ENCODE data around the gene HOXB3. TPM values are rescaled to one million over a fixed set of nuclear protein-coding genes. Genes with fewer than 3 reads are reported as not detected.

HOXB3 gene
- total and polyA plus RNA-seq, 2 donors (not counting 1 experiment from before 2014, with no cell fraction given), result 15.7 to 28.6 TPM

- TF ChIP-seq EZH2 (IDR thresholded peaks at IDR 0.05; ENCODE audit: low read length, missing control alignments) (no peak), CTCF (conservative IDR thresholded peaks at IDR 0.05 in 1 of 2, IDR thresholded peaks at IDR 0.05 in 1 of 2; ENCODE audit: low read depth in 1 of 2, low read length in 2 of 2) (no peak)
- Histone ChIP-seq H3K4me1 (ENCODE audit: control insufficient read depth, extremely low read depth, insufficient read depth, low read length) (peaks cover 15% of the 10 kb centered on the region), H2AFZ (ENCODE audit: low read length) (no peak overlapping the region), H3K79me2 (ENCODE audit: control insufficient read depth, insufficient read depth, low read length) (peaks cover 24% of the 10 kb centered on the region), H4K20me1 (ENCODE audit: control insufficient read depth, extremely low read depth, insufficient read depth, low read length) (no peaks in the 10 kb centered on the region), H3K36me3 (ENCODE audit: control insufficient read depth, insufficient read depth, low read length) (peaks cover 6% of the 10 kb centered on the region), H3K9ac (ENCODE audit: insufficient read depth, low read length) (peak overlapping the region; percentile 74), H3K27me3 (ENCODE audit: control insufficient read depth, insufficient read depth, low read length) (peaks cover 10% of the 10 kb centered on the region), H3K9me3 (ENCODE audit: control insufficient read depth, insufficient read depth, low read depth, low read length) (no peaks in the 10 kb centered on the region), H3K4me3 (replicated peaks in 1 of 4; ENCODE audit: control extremely low read depth in 1 of 4, insufficient read depth in 1 of 4, low read depth in 3 of 4, low read length in 4 of 4) (peak overlapping the region; percentile 80 to 94 (median 83)), H3K4me2 (ENCODE audit: extremely low read depth, insufficient read depth, low read length) (peak overlapping the region; percentile 94), H3K27ac (ENCODE audit: insufficient read depth, low read length) (peak overlapping the region; percentile 85)
- DNase-seq (ENCODE audit: low read depth in 2 of 2), result no peak
Observed at GRCh38 chr17:48609759-48610281, 19.8 kb upstream of the HOXB3 start.

GRCh38 chr17:48609033-48609432 is 19.0 kb upstream of the HOXB3 start:
- Histone ChIP-seq H3K27me3 (ENCODE audit: control insufficient read depth, insufficient read depth, low read length) (peaks cover 3% of the 10 kb centered on the region), H3K4me1 (ENCODE audit: control insufficient read depth, extremely low read depth, insufficient read depth, low read length) (peaks cover 15% of the 10 kb centered on the region), H3K9ac (ENCODE audit: insufficient read depth, low read length) (no peak overlapping the region), H2AFZ (ENCODE audit: low read length) (no peak overlapping the region), H3K27ac (ENCODE audit: insufficient read depth, low read length) (no peak overlapping the region), H3K9me3 (ENCODE audit: control insufficient read depth, insufficient read depth, low read depth, low read length) (no peaks in the 10 kb centered on the region), H3K36me3 (ENCODE audit: control insufficient read depth, insufficient read depth, low read length) (peaks cover 6% of the 10 kb centered on the region), H4K20me1 (ENCODE audit: control insufficient read depth, extremely low read depth, insufficient read depth, low read length) (no peaks in the 10 kb centered on the region), H3K4me2 (ENCODE audit: extremely low read depth, insufficient read depth, low read length) (no peak overlapping the region), H3K4me3 (replicated peaks in 1 of 4; ENCODE audit: control extremely low read depth in 1 of 4, insufficient read depth in 1 of 4, low read depth in 3 of 4, low read length in 4 of 4) (peak overlapping the region in 1 of 4 experiments; percentile 80), H3K79me2 (ENCODE audit: control insufficient read depth, insufficient read depth, low read length) (peaks cover 24% of the 10 kb centered on the region)
- no peak for DNase-seq (ENCODE audit: low read depth in 2 of 2)
- TF ChIP-seq EZH2 (IDR thresholded peaks at IDR 0.05; ENCODE audit: low read length, missing control alignments) (no peak), CTCF (conservative IDR thresholded peaks at IDR 0.05 in 1 of 2, IDR thresholded peaks at IDR 0.05 in 1 of 2; ENCODE audit: low read depth in 1 of 2, low read length in 2 of 2) (no peak)

DNA sequence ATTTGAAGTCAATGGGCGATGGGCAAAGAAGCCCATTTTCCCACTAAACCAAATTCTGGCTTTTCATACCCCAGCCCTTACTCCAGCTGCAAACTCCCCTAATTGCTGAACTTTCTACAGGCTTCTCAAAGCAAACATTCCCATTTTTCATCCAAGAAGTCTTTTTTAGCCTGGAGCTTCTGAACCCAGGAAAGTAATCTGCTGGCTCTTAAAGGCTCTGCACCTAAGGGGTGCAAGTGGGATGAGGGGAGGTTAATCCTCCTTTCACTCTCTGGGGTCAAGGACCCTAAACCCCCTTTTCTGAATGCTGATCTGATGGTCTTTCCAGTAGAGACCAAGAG is 18.4 kb upstream of the HOXB3 start:
- H3K27ac ChIP-seq (ENCODE audit: insufficient read depth, low read length), result no peak overlapping the region
- no peaks in the 10 kb centered on the region for H3K9me3 ChIP-seq (ENCODE audit: control insufficient read depth, insufficient read depth, low read depth, low read length)
- TF ChIP-seq EZH2 (IDR thresholded peaks at IDR 0.05; ENCODE audit: low read length, missing control alignments), result no peak
- TF ChIP-seq CTCF (conservative IDR thresholded peaks at IDR 0.05 in 1 of 2, IDR thresholded peaks at IDR 0.05 in 1 of 2; ENCODE audit: low read depth in 1 of 2, low read length in 2 of 2), result no peak
- H3K36me3 ChIP-seq (ENCODE audit: control insufficient read depth, insufficient read depth, low read length), result peaks cover 6% of the 10 kb centered on the region
- peaks cover 15% of the 10 kb centered on the region for H3K4me1 ChIP-seq (ENCODE audit: control insufficient read depth, extremely low read depth, insufficient read depth, low read length)
- no peaks in the 10 kb centered on the region for H3K27me3 ChIP-seq (ENCODE audit: control insufficient read depth, insufficient read depth, low read length)
- H3K4me2 ChIP-seq (ENCODE audit: extremely low read depth, insufficient read depth, low read length), result no peak overlapping the region
- no peak overlapping the region for H2AFZ ChIP-seq (ENCODE audit: low read length)
- DNase-seq (ENCODE audit: low read depth in 2 of 2), result no peak
- H3K9ac ChIP-seq (ENCODE audit: insufficient read depth, low read length), result no peak overlapping the region
- peaks cover 26% of the 10 kb centered on the region for H3K79me2 ChIP-seq (ENCODE audit: control insufficient read depth, insufficient read depth, low read length)
- H4K20me1 ChIP-seq (ENCODE audit: control insufficient read depth, extremely low read depth, insufficient read depth, low read length), result no peaks in the 10 kb centered on the region
- H3K4me3 ChIP-seq (replicated peaks in 1 of 4; ENCODE audit: control extremely low read depth in 1 of 4, insufficient read depth in 1 of 4, low read depth in 3 of 4, low read length in 4 of 4), result no peak overlapping the region

Data from fibroblast of lung (primary cell).